SU-DHL-6 (cell line): ENCODE measurements around the gene PDE4B.

Experiments used
- H2AFZ ChIP-seq: fragments of 200-600 bp; sonication (generic); 2 replicates; pipeline ENCODE4 v1.6.1; 2014; ENCODE audit warnings: low read depth, mild to moderate bottlenecking, moderate library complexity, mixed read lengths, antibody characterized with exemption, low read length; ENCODE audit not compliant: severe bottlenecking
- H3F3A ChIP-seq: fragments of 200-600 bp; shearing (Covaris generic); 2 replicates; pipeline ENCODE4 v1.6.0; 2016; ENCODE audit warnings: antibody characterized with exemption, mild to moderate bottlenecking; ENCODE audit not compliant: insufficient read depth
- H3K27ac ChIP-seq: fragments of 200-600 bp; sonication (generic); 2 replicates; pipeline ENCODE4 v1.5.1; 2016; ENCODE audit warnings: low read depth, mild to moderate bottlenecking, low read length, moderate library complexity, mixed read lengths
- H3K27me3 ChIP-seq: fragments of 200-600 bp; sonication (generic), shearing (Covaris generic); 2 replicates; pipeline ENCODE4 v1.6.0; 2014; ENCODE audit warnings: mild to moderate bottlenecking, low read length
- H3K36me3 ChIP-seq: fragments of 200-600 bp; sonication (generic); 2 replicates; pipeline ENCODE4 v1.6.1; 2014; ENCODE audit warnings: mild to moderate bottlenecking, low read length, mixed read lengths
- H3K4me2 ChIP-seq: fragments of 300-600, 200-600 bp; shearing (Covaris generic), sonication (generic); 2 replicates; pipeline ENCODE4 v1.6.0; 2014; ENCODE audit warnings: low read length, low read depth, mild to moderate bottlenecking; ENCODE audit not compliant: poor library complexity, severe bottlenecking
- H3K4me3 ChIP-seq: fragments of 200-600 bp; sonication (generic); 2 replicates; pipeline ENCODE4 v1.5.1; 2014; ENCODE audit warnings: antibody characterized with exemption, low read length, mild to moderate bottlenecking, mixed read lengths; ENCODE audit not compliant: insufficient read depth, poor library complexity, severe bottlenecking
- H3K79me2 ChIP-seq: fragments of 200-600 bp; sonication (generic); 2 replicates; pipeline ENCODE4 v1.6.1; 2014; ENCODE audit warnings: mild to moderate bottlenecking, low read length, moderate library complexity; ENCODE audit not compliant: insufficient read depth
- H3K9ac ChIP-seq: fragments of 200-600 bp; sonication (generic); 2 replicates; pipeline ENCODE4 v1.7.0; 2014; ENCODE audit warnings: mild to moderate bottlenecking, low read length
- H3K9me2 ChIP-seq: fragments of 200-600 bp; sonication (generic); replicated peaks from 2 replicates; pipeline ENCODE4 v1.6.1; 2014; ENCODE audit warnings: low read length; ENCODE audit not compliant: insufficient read depth
- H3K9me3 ChIP-seq: fragments of 200-600 bp; sonication (generic); 2 replicates; pipeline ENCODE4 v1.6.1; 2014; ENCODE audit warnings: low read length, mixed read lengths; ENCODE audit not compliant: insufficient read depth
- H4K20me1 ChIP-seq: fragments of 200-600 bp; sonication (generic); 2 replicates; pipeline ENCODE4 v1.6.1; 2014; ENCODE audit warnings: low read depth, mild to moderate bottlenecking, antibody characterized with exemption, low read length, moderate library complexity, mixed read lengths
- EZH2phosphoT487 ChIP-seq: fragments of 200-600 bp; sonication (generic), shearing (Covaris generic); conservative IDR thresholded peaks from 2 replicates; pipeline ENCODE4 v1.6.1; 2018; ENCODE audit warnings: mild to moderate bottlenecking, antibody characterized with exemption, low read length, moderate library complexity, mixed read lengths
- TF ChIP-seq, protein P1 (sequence below): fragments of 200-600 bp; sonication (generic); IDR thresholded peaks from one replicate; pipeline ENCODE4 v1.5.1; 2017; ENCODE audit warnings: antibody characterized with exemption, mild to moderate bottlenecking, low read length, moderate library complexity; ENCODE audit not compliant: insufficient read depth, poor library complexity, severe bottlenecking

Gene PDE4B

DNA sequence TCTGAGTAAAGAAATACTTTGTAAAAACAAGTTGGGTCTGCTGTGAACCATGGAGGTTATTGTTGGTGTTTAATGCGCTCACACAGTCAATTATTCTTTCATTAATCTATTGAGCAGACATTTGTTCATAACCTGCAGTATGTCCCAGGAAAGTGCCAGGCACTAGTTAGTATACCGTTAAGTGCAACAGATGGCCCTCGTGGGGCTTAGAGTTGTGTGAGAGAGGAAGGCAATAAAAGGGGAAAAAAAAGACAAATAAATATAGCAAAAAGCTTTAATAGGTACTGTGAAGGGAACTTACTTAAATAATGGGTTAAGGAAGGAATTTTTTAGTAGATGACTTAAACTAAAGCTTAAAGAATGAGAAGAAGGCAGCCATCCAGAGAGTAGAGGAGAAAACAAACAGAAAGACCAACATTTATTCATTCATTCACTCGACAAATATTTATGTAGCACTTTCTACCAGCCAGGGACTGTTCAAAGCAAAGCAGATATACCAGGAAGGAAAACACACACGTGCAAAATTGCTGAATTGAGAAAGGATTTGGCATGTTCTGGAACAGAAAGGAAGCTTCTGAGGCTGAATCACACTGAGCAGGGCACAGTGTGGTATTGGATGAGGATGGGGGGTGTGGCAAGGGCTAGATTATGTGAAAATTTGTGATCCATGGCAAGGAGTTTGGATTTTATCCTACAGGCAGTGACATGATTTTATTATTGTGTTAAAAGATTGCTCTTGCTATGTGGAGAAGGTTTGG is 445.2 kb downstream of the PDE4B start:
- no peaks in the 10 kb centered on the region for H3K79me2 ChIP-seq
- H3K4me2 ChIP-seq: no peak overlapping the region
- no peaks in the 10 kb centered on the region for H3K36me3 ChIP-seq
- H3F3A ChIP-seq: no peaks in the 10 kb centered on the region
- H3K27ac ChIP-seq: no peak overlapping the region
- no peaks in the 10 kb centered on the region for H3K27me3 ChIP-seq
- no peak overlapping the region for H3K4me3 ChIP-seq
- no peaks in the 10 kb centered on the region for H3K9me2 ChIP-seq
- TF ChIP-seq, protein P1, sequence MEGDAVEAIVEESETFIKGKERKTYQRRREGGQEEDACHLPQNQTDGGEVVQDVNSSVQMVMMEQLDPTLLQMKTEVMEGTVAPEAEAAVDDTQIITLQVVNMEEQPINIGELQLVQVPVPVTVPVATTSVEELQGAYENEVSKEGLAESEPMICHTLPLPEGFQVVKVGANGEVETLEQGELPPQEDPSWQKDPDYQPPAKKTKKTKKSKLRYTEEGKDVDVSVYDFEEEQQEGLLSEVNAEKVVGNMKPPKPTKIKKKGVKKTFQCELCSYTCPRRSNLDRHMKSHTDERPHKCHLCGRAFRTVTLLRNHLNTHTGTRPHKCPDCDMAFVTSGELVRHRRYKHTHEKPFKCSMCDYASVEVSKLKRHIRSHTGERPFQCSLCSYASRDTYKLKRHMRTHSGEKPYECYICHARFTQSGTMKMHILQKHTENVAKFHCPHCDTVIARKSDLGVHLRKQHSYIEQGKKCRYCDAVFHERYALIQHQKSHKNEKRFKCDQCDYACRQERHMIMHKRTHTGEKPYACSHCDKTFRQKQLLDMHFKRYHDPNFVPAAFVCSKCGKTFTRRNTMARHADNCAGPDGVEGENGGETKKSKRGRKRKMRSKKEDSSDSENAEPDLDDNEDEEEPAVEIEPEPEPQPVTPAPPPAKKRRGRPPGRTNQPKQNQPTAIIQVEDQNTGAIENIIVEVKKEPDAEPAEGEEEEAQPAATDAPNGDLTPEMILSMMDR: no peak
- TF ChIP-seq EZH2phosphoT487: no peak
- no peak overlapping the region for H3K9ac ChIP-seq
- H4K20me1 ChIP-seq: no peaks in the 10 kb centered on the region
- H2AFZ ChIP-seq: no peak overlapping the region
- H3K9me3 ChIP-seq: no peaks in the 10 kb centered on the region

DNA sequence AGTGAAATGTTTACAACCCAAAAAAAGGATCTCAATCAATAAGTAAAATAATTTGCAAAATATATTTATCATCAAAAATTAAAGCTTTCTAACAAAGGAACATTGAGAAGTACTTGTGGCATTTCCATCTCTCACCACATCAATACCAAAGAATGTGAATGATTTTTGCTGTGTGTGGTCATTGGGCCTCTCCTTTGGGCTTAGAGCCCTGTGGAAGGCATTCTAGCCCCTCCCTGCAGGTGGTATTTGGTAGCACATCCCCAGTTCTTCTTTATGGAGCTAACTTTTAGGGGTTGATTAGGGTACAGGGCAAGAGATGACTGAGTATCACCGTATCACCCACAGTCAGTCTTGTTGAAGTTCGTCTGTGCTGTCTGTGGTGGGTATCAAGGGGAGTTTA is 447.1 kb downstream of the PDE4B start:
- Histone ChIP-seq H3K9me3 (no peaks in the 10 kb centered on the region), H3K79me2 (no peaks in the 10 kb centered on the region), H3K36me3 (no peaks in the 10 kb centered on the region), H3K4me3 (no peak overlapping the region), H3K9me2 (no peaks in the 10 kb centered on the region), H4K20me1 (no peaks in the 10 kb centered on the region), H3K9ac (no peak overlapping the region), H3K27me3 (no peaks in the 10 kb centered on the region), H3K4me2 (no peak overlapping the region), H3K27ac (no peak overlapping the region), H3F3A (no peaks in the 10 kb centered on the region), H2AFZ (no peak overlapping the region)
- TF ChIP-seq EZH2phosphoT487: no peak
- TF ChIP-seq, protein P1: no peak

GRCh38 chr1:66240491-66241484 is 448.1 kb downstream of the PDE4B start:
- no peaks in the 10 kb centered on the region for H3K36me3 ChIP-seq
- TF ChIP-seq, protein P1: no peak
- no peak for TF ChIP-seq EZH2phosphoT487
- no peaks in the 10 kb centered on the region for H3K9me3 ChIP-seq
- H3K27me3 ChIP-seq: no peaks in the 10 kb centered on the region
- no peak overlapping the region for H3K4me3 ChIP-seq
- no peak overlapping the region for H2AFZ ChIP-seq
- H3K79me2 ChIP-seq: no peaks in the 10 kb centered on the region
- no peak overlapping the region for H3K27ac ChIP-seq
- H3K9me2 ChIP-seq: no peaks in the 10 kb centered on the region
- H3K4me2 ChIP-seq: no peak overlapping the region
- H3F3A ChIP-seq: no peaks in the 10 kb centered on the region
- no peaks in the 10 kb centered on the region for H4K20me1 ChIP-seq
- no peak overlapping the region for H3K9ac ChIP-seq
